Measurements from ENCODE around the gene SUPT7L. TPM values are rescaled to one million over a fixed set of nuclear protein-coding genes. Genes with fewer than 3 reads are reported as not detected.

SUPT7L gene
- 26.6 to 33.0 TPM (median 32.4 TPM) in 5 replicates for total RNA-seq (2022; extraction: Qiagen RNA extraction)

GRCh38 chr2:27663285-27664153, at the start of gene SUPT7L, which contains the start of gene SLC4A1AP:
TSS of gene SUPT7L (minus strand) at chr2:27663614. CDS start at chr2:27662192, 1,422 bp downstream.
TSS of gene SLC4A1AP (plus strand) at chr2:27663889. CDS start at chr2:27663915, 26 bp downstream.

DNA sequence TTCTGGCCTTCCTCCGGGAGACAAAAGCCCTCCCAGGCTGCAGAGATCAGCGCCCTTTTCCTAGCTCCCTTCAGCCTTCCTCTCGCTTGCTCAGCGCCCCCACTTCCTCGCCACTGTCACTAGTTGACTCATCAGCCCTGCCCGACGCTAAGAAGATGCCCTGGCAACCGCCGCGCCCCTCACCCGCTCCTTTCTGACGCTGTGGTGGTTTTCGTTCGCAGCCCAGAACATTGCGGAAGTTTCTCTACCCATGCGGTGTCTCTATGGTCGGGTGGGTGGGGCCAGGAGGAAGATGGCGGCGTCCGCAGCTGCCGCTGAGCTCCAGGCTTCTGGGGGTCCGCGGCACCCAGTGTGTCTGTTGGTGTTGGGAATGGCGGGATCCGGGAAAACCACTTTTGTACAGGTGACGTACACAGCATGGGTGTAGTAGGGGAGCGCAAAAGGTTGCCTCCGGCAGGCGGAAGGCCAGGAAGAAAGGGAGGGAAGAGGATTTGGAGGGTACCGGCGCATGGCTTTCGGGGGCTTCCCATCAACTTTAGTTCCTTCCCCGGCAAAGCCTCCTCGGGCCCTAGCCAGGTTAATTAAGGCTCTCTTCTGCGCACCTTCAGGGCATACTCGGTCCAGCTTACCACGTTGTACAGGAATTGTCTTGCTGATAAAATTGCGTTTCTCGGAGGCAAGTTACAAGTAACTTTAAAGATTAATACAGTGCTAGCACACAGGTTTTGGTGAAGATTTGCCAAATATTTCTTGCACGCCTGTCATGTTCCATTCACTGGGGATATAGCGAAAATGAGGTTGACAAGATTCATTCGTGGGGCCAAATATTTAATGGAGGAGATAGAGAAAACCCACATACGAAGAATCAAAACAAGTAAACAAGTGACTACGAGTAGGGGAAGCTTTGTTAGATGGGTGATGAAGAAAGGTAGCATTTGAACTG, 34.4 kb downstream of the SUPT7L start, which contains the start of the genes CCDC121 and GPN1:
CCDC121 (minus strand) TSS at position 246 of the 943 bp plus-strand sequence. CDS start 1,213 bp downstream, outside the sequence.
GPN1 (plus strand) TSS at position 284 of the 943 bp plus-strand sequence; CDS start at position 293, 9 bp downstream.

Other genes with a start within 250 kb of the SUPT7L start
- gene NRBP1, start 235.0 kb downstream of the SUPT7L start, total RNA-seq (2022; extraction: Qiagen RNA extraction), result 119 to 140 TPM (median 133 TPM) in 5 replicates
- 0.39 to 0.87 TPM (median 0.45 TPM) in 5 replicates for gene KRTCAP3, start 221.2 kb downstream of the SUPT7L start, total RNA-seq (2022; extraction: Qiagen RNA extraction)
- 6.0 to 9.0 TPM (median 7.5 TPM) in 5 replicates for gene IFT172, start 173.9 kb downstream of the SUPT7L start, total RNA-seq (2022; extraction: Qiagen RNA extraction)
- gene FNDC4, start 168.4 kb downstream of the SUPT7L start, total RNA-seq (2022; extraction: Qiagen RNA extraction), result 3.8 to 5.3 TPM (median 4.5 TPM) in 5 replicates
- gene GCKR, start 166.8 kb downstream of the SUPT7L start, total RNA-seq (2022; extraction: Qiagen RNA extraction), result 0.13 to 0.20 TPM (median 0.13 TPM) in 5 replicates
- gene ZNF512, start 80.6 kb downstream of the SUPT7L start, total RNA-seq (2022; extraction: Qiagen RNA extraction), result 18.2 to 21.6 TPM (median 19.3 TPM) in 5 replicates
- gene CCDC121, start 34.6 kb downstream of the SUPT7L start, total RNA-seq (2022; extraction: Qiagen RNA extraction), result 3.5 to 4.8 TPM (median 3.8 TPM) in 5 replicates
- gene GPN1, start 34.6 kb downstream of the SUPT7L start, total RNA-seq (2022; extraction: Qiagen RNA extraction), result 56.4 to 64.0 TPM (median 57.1 TPM) in 5 replicates
- gene SLC4A1AP, start 275 bp upstream of the SUPT7L start, total RNA-seq (2022; extraction: Qiagen RNA extraction), result 30.4 to 33.5 TPM (median 32.9 TPM) in 5 replicates
- 317 to 601 TPM (median 345 TPM) in 5 replicates for gene MRPL33, start 108.1 kb upstream of the SUPT7L start, total RNA-seq (2022; extraction: Qiagen RNA extraction)
- 6.8 to 8.0 TPM (median 7.5 TPM) in 5 replicates for gene RBKS, start 226.8 kb upstream of the SUPT7L start, total RNA-seq (2022; extraction: Qiagen RNA extraction)
- gene BABAM2, start 227.1 kb upstream of the SUPT7L start, total RNA-seq (2022; extraction: Qiagen RNA extraction), result 48.0 to 54.8 TPM (median 52.7 TPM) in 5 replicates

Data from A549 treated with dexamethasone at 1 μM for 4 hours (cell line).